Calu3 (cell line): ENCODE data around the gene DST. TPM values are rescaled to one million over a fixed set of nuclear protein-coding genes. Genes with fewer than 3 reads are reported as not detected.

ENCODE experiments used
- BruUV-seq: library from RNA; stranded (reverse); fragments of 400-500 nt; replicated peaks from 2 replicates; lab custom pipeline; 2021; lab: Mats Ljungman, UMichigan
- CTCF ChIA-PET: fragments of 300-600 bp; sonication (Branson Sonifier 250); formaldehyde crosslinking; loops from one replicate; lab custom pipeline; 2022; ENCODE audit warnings: antibody characterized with exemption; lab: Charles Lee
- DNase-seq: peaks from one replicate; pipeline ENCODE4 v3.0.0; 2022
- H3K27ac Mint-ChIP-seq: one replicate; pipeline ENCODE4 v1.8.0; 2022; ENCODE audit warnings: mixed read lengths; ENCODE audit not compliant: unreplicated experiment
- H3K27me3 Mint-ChIP-seq: one replicate; pipeline ENCODE4 v1.8.0; 2022; ENCODE audit warnings: mixed read lengths; ENCODE audit not compliant: unreplicated experiment
- H3K36me3 Mint-ChIP-seq: one replicate; pipeline ENCODE4 v1.8.0; 2022; ENCODE audit warnings: mild to moderate bottlenecking, moderate library complexity, mixed read lengths; ENCODE audit not compliant: insufficient read depth, unreplicated experiment
- H3K4me1 Mint-ChIP-seq: one replicate; pipeline ENCODE4 v1.8.0; 2022; ENCODE audit warnings: mild to moderate bottlenecking, low read depth, mixed read lengths; ENCODE audit not compliant: unreplicated experiment
- H3K4me3 Mint-ChIP-seq: one replicate; pipeline ENCODE4 v1.8.0; 2022; ENCODE audit warnings: mild to moderate bottlenecking, low read depth, moderate library complexity, mixed read lengths; ENCODE audit not compliant: unreplicated experiment
- H3K9me3 Mint-ChIP-seq: one replicate; pipeline ENCODE4 v1.8.0; 2022; ENCODE audit warnings: low read depth, mixed read lengths; ENCODE audit not compliant: unreplicated experiment
- CTCF ChIP-seq: fragments of 200-600 bp; IDR thresholded peaks from one replicate; pipeline ENCODE4 v1.8.0; 2022; ENCODE audit warnings: antibody characterized with exemption; ENCODE audit not compliant: unreplicated experiment
- intact Hi-C: fragments of 100-400 bp; cut with micrococcal nuclease; formaldehyde crosslinking; loops from one replicate; pipeline ENCODE4 v1.10.0; 2022; ENCODE audit not compliant: unreplicated experiment
- total RNA-seq: library from RNA; stranded (reverse); gene quantifications from 2 replicates; pipeline ENCODE4 v1.2.3, GENCODE V29; 2022

Gene DST
- total RNA-seq, 1 experiment from 2014 or later, result 212 TPM

GRCh38 chr6:56686429-56686828, 43.7 kb upstream of the DST start:
- DNase-seq, result no peak
- no peak for TF ChIP-seq CTCF
- Mint-ChIP-seq H3K36me3 (peaks cover 27% of the 10 kb centered on the region), H3K4me1 (peaks cover 67% of the 10 kb centered on the region), H3K4me3 (peak overlapping the region; percentile 23), H3K27ac (peak overlapping the region; percentile 58), H3K9me3 (no peaks in the 10 kb centered on the region), H3K27me3 (no peaks in the 10 kb centered on the region)
- BruUV-seq, result no TSS peak
- intact Hi-C loops, result no loop called here
- CTCF ChIA-PET, result interaction anchor here (0.6 to 1.4 kb wide), 4 partner anchors 13 to 27 kb away, joined by 3 to 5 read pairs (median 3); no protein-coding TSS in a partner anchor

- H3K36me3 Mint-ChIP-seq, result peaks cover 23% of the 10 kb centered on the region
- peak overlapping the region; percentile 23 for H3K4me3 Mint-ChIP-seq
- H3K9me3 Mint-ChIP-seq, result no peaks in the 10 kb centered on the region
- peaks cover 67% of the 10 kb centered on the region for H3K4me1 Mint-ChIP-seq
- TF ChIP-seq CTCF, result no peak
- no peaks in the 10 kb centered on the region for H3K27me3 Mint-ChIP-seq
- peak overlapping the region; percentile 58 for H3K27ac Mint-ChIP-seq
- intact Hi-C loops, result no loop called here
- CTCF ChIA-PET, result interaction anchor here (0.6 to 1.4 kb wide), 3 partner anchors 13 to 230 kb away, joined by 3 to 9 read pairs (median 5); no protein-coding TSS in a partner anchor
- BruUV-seq, result no TSS peak
- no peak for DNase-seq
Observed at GRCh38 chr6:56685994-56686393, 43.3 kb upstream of the DST start.

- CTCF ChIA-PET, result interaction anchor here (0.5 to 1.1 kb wide), 3 partner anchors 15 to 106 kb away, joined by 4 to 6 read pairs (median 6); no protein-coding TSS in a partner anchor
- DNase-seq, result no peak
- Mint-ChIP-seq H3K4me3 (peak overlapping the region; percentile 22), H3K4me1 (peaks cover 61% of the 10 kb centered on the region), H3K36me3 (peaks cover 15% of the 10 kb centered on the region), H3K27ac (peak overlapping the region; percentile 29), H3K27me3 (no peaks in the 10 kb centered on the region), H3K9me3 (no peaks in the 10 kb centered on the region)
- no TSS peak for BruUV-seq
- intact Hi-C loops, result no loop called here
- no peak for TF ChIP-seq CTCF
Observed at GRCh38 chr6:56685102-56685733, 42.5 kb upstream of the DST start.

GRCh38 chr6:56684342-56685101, 41.8 kb upstream of the DST start:
- no TSS peak for BruUV-seq
- Mint-ChIP-seq H3K4me3 (peak overlapping the region; percentile 22), H3K4me1 (peaks cover 54% of the 10 kb centered on the region), H3K27ac (peak overlapping the region; percentile 60), H3K9me3 (no peaks in the 10 kb centered on the region), H3K36me3 (peaks cover 8% of the 10 kb centered on the region), H3K27me3 (no peaks in the 10 kb centered on the region)
- CTCF ChIA-PET, result interaction anchor here (0.5 to 1.2 kb wide), 6 partner anchors 9 to 167 kb away, joined by 3 to 6 read pairs (median 4); no protein-coding TSS in a partner anchor
- DNase-seq, result no peak
- no peak for TF ChIP-seq CTCF
- intact Hi-C loops, result no loop called here
